GM20431 (cell line): ENCODE results near the gene SCD.
"Not testable (repeated sequence)": the region's sequence is repeated elsewhere in the genome, so short reads cannot be mapped to it uniquely, and the experiment has no call there.

Experiments
- in situ Hi-C: fragments of 300-500 bp; cut with MseI, MboI; formaldehyde crosslinking; loops from one replicate; pipeline ENCODE4 v1.15.0; 2020; ENCODE audit warnings: low sequenced_read_pairs; ENCODE audit not compliant: unreplicated experiment

Gene SCD

DNA sequence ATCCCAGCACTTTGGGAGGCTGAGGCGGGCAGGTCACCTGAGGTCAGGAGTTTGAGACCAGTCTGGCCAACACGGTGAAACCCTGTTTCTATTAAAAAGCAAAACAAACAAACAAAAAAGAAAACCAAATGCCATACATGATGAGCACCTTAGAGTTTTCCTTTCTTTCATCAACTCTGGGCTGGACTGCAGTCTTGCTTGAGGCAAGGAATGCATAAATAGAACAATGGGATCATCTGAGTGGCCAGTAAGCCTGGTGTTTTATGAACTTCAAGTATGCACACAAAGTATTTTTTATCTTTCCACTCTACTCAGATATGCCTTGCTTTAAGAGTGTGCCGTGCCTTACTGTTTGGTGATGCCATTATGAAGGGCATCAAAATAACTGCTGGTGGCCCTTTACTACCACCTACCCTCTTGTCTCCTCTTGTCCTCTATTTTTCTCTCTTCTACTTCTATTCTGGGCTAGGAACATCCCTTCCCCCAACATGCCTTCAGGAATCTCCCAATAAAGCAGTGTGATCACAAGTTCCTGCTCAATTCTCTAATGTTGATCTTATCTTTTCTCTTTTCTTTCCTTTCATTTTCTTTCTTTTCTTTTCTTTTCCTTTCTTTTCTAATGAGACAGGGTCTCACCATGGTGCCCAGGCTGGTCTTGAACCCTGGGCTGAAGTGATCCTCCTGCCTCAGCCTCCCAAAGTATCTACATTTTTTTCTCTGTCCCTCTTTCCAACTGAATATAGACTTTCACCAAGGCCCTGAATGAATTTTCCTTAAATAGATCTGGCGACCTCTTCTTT lies 10.2 kb downstream of the SCD start:
- in situ Hi-C loops, result no loop called here

- in situ Hi-C loops, result no loop called here
Measured at GRCh38 chr10:100359030-100359432, 12.0 kb downstream of the SCD start.

DNA sequence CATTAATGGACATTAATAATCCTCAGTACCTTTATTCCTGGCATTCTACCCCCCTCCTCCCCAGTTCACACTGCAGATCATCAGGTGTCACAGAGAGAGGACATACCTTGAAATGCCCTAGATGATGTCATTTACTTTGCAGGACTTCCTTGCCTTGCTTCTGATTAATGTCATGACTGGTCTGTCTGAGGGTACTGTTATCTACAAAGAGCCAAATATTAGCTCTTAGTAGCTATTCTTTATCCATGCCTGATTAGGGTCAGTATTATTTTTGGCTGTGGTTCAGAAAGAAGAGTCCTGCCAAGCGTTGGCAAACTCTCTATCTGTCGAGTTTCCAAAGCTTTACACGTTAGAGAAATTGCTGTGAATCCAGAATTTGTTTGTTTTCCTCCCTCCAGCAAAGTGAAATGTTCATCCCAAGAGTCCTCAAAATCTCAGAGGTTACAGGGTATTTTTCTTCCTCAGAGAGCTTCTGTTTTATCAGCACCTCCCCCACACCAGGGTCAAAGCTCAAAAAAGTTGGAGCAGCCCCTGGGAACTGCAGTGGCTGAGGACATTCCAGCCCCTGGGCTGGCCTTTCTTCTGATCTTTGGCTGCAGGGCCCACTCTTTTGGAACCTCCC lies 12.6 kb downstream of the SCD start:
- in situ Hi-C loops, result no loop called here

DNA sequence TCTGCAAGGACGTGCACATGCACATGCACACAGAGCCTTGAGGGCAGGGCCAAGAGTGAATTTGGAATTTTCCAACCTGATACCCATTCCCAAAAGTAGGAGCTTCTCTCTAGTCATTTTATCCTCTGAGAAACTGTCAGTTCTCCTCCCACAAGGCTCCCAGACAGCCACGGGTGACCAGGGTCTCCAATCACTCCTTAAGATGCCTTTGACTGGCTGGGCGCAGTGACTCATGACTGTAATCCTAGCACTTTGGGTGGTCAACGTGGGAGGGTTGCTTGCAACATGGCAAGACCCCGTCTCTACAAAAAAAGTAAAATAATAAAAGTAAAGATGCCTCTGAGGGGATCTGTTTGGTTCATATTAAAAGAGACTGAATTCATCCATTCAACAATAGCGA lies 13.2 kb downstream of the SCD start:
- in situ Hi-C loops, result no loop called here

DNA sequence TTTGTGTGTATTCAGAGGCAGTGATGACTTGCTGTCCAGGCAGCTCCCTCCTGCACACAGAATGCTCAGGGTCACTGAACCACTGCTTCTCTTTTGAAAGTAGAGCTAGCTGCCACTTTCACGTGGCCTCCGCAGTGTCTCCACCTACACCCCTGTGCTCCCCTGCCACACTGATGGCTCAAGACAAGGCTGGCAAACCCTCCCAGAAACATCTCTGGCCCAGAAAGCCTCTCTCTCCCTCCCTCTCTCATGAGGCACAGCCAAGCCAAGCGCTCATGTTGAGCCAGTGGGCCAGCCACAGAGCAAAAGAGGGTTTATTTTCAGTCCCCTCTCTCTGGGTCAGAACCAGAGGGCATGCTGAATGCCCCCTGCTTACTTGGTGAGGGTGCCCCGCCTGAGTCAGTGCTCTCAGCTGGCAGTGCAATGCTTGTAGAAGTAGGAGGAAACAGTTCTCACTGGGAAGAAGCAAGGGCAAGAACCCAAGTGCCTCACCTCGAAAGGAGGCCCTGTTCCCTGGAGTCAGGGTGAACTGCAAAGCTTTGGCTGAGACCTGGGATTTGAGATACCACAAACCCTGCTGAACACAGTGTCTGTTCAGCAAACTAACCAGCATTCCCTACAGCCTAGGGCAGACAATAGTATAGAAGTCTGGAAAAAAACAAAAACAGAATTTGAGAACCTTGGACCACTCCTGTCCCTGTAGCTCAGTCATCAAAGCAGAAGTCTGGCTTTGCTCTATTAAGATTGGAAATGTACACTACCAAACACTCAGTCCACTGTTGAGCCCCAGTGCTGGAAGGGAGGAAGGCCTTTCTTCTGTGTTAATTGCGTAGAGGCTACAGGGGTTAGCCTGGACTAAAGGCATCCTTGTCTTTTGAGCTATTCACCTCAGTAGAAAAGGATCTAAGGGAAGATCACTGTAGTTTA lies 15.8 kb downstream of the SCD start:
- in situ Hi-C loops, result no loop called here

DNA sequence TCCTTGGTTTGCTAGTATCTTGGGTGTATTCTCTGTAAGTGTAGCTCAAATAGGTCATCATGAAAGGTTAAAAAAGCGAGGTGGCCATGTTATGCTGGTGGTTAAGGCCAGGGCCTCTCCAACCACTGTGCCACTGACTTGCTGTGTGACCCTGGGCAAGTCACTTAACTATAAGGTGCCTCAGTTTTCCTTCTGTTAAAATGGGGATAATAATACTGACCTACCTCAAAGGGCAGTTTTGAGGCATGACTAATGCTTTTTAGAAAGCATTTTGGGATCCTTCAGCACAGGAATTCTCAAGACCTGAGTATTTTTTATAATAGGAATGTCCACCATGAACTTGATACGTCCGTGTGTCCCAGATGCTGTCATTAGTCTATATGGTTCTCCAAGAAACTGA lies 17.1 kb downstream of the SCD start:
- in situ Hi-C loops, result no loop called here

GRCh38 chr10:100364735-100365391 lies 17.8 kb downstream of the SCD start:
- in situ Hi-C loops, result no loop called here

DNA sequence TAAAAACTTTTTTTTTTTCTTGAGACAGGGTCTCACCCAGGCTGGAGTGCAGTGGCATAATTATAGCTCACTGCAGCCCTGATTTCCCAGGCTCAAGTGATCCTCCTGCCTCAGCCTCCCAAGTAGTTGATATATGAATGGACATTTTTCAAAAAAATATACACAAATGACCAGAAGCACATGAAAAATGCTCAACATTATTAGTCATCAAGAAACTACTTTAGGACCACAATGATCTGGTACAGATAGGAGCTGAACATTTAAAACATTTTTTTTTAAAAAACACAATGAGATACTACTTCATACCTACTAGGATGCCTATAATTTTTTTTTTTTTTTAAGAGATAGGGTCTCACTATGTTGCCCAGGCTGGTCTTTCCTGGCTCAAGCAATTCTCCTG lies 21.7 kb downstream of the SCD start:
- in situ Hi-C loops, result no loop called here

DNA sequence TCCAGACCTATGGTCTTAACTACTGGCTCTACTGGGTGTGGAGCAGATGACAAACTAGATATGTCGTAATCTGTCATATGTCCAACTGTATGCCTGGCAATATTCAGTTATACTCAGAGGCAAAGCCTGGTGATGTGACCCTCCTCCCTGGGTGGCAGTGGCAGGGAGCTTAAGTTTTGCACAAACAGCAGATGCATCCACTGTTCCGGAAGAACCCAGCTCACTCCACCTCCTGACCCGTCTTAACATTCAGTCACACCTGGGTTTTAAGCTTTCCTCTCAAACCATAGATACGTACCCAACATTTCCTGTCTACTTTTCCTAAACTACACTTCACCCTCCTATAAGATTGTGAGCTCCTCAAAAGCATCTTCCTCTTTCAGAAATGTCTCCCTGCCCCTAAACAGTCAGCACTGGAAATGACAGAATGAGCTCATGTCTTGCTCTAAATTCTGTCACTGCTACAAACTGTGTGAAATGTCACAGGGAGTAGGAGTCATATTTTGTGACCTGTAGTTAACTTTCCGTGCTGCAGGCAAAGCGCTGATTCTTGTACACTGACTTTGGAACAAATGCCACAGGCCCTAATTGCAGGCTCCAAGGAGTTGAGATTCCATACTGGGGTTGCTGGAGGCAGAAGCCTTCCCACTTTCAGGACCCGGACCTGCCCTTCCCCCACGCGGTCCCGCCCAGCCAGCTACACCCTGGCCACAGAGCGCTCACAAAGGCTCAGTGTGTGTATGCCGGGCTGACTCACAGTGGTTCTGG lies 23.9 kb downstream of the SCD start:
- in situ Hi-C loops, result no loop called here

DNA sequence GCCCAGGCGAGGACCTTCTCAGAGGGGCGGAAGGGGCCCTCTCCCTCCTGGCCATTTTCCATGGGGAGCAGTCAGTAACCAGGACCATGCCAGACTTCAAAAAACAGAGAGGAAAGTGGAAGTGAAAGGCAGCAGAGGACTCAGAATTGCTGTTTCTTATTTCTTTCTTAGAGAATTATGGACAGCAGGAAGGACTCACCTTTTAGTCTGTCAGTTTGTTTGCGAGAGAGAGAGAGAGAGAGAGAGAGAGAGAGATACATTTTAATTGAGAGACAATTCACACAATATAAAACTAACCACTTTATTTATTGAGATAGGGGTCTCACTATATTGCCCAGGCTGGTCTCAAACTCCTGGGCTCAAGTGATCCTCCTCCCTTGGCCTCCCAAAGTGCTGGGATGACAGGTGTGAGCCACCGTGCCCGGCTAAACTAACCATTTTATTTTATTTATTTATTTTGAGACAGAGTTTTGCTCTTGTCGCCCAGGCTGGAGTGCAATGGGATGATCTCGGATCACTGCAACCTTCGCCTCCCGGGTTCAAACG lies 24.5 kb downstream of the SCD start:
- in situ Hi-C loops, result no loop called here

DNA sequence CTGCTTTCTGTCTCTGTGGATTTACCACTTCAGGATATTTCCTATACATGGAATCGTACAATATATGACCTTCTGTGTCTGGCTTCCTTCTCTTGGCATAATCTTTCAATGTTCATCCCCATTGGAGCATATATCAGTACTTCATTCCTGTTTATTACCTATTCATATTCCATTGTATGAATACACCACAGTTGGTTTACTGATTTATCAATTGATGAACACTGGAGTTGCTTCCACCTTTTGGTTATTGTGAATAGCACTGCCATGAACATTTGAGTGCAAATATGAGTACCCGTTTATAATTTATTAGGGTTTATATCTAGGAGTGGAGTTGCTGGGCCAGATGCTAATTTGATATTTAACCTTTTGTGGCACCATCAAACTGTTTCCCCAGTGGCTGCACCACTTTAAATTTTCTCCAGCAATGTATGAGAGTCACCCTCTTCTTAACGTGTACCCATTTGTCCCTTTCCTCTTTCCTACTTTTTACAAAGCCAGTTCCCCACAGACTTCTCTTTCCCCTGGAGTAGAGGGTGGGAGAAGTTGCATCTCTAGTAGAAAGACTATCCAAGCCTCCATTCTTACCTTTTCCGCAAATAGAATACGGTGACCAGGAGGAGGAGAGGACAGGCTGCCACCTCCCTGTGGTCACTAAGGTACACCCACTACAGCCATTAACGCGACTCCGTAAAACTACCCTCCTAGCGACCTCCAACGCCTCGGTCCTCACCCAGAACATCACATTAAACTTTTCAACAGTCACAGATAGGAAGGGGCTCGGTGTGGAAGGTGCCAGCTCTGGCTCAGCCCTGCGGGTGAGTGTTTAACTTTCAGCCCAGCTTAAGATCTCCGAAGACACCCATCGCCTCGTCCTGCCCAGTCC lies 25.6 kb downstream of the SCD start:
- in situ Hi-C loops, result no loop called here

GRCh38 chr10:100373298-100374199 lies 26.5 kb downstream of the SCD start:
- in situ Hi-C loops, result no loop called here

- in situ Hi-C loops, result no loop called here
Measured at GRCh38 chr10:100374200-100374655, 27.2 kb downstream of the SCD start.

- in situ Hi-C loops, result not testable (repeated sequence)
Measured at GRCh38 chr10:100374677-100375353, 27.8 kb downstream of the SCD start.

- in situ Hi-C loops, result not testable (repeated sequence)
Measured at GRCh38 chr10:100376656-100377055, 29.6 kb downstream of the SCD start.

- in situ Hi-C loops, result no loop called here
Measured at GRCh38 chr10:100377830-100378229, 30.8 kb downstream of the SCD start.

DNA sequence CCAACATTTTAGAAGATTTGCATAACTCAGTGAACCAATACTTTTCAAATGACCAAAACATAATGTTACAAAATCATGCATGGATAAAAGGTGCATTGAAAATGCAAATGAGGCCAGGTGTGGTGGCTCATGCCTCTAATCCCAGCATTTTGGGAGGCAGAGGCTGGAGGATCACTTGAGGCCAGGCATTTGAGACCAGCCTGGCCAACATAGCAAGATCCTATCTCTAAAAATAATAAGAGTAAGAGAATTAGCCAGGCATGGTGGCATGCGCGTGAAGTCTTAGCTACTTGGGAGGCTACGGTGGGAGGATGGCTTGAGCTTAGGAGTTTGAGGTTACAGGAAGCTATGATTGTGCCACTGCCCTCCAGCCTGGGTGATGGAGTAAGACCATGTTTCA lies 33.4 kb downstream of the SCD start:
- in situ Hi-C loops, result no loop called here
